Activated naive CD8-positive, alpha-beta T cell (primary cell): ENCODE results near the gene CRTC1.

ENCODE experiments used
- H3K27ac Mint-ChIP-seq: one replicate; pipeline ENCODE4 v1.8.0; 2021; ENCODE audit warnings: mixed read lengths
- H3K27me3 Mint-ChIP-seq: one replicate; pipeline ENCODE4 v1.8.0; 2021; ENCODE audit warnings: mixed read lengths
- H3K36me3 Mint-ChIP-seq: one replicate; pipeline ENCODE4 v1.8.0; 2021; ENCODE audit warnings: mixed read lengths
- H3K4me1 Mint-ChIP-seq: one replicate; pipeline ENCODE4 v1.8.0; 2021; ENCODE audit warnings: low read depth, mixed read lengths
- H3K4me3 Mint-ChIP-seq: one replicate; pipeline ENCODE4 v1.8.0; 2021; ENCODE audit warnings: mild to moderate bottlenecking, mixed read lengths
- H3K9me3 Mint-ChIP-seq: one replicate; pipeline ENCODE4 v1.8.0; 2021; ENCODE audit warnings: low read depth, mixed read lengths

The CRTC1 gene

DNA sequence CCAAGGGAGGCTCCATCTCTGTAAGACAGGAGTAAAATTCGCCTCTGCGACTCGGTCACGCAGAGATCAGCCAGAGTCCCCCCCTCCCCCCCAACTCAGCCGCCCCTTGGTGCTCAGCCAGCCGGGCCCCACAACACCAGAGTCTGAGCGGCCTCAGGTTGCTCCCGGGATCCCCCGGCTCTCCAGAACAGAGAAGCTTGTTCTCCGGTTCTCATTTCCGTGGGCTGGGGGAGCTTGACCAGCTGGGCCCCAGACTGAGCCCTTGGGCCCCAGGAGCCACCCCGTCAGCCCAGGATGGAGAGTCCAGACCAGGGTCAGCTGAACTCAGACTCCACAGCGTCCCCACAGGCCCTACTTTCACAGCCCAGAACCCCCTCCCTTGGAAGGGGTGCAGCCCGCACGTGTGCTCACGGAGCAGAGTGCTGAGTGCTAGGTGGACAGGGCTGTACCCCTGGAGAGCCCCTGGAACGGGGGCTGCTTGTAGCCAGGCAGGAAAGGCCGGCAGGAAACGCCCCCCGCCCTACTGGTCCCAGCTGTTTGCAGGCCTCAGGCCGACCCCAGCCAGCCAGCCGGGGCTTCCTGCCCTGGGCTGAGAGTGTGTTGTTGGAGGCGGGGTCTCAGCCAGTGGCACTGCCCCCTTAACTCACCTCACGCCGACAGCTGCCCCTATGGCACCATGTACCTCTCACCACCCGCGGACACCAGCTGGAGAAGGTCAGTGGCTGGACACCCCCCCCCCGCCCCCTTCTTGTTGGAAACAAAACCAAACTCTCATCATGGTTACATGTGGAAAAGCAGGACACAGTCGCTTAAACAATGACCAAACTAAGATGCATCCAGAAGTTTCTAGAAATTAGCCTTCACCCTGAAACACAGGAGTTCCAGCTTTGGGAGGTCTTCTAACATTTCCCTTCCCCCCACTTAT is 63.2 kb downstream of the CRTC1 start:
- Mint-ChIP-seq H3K36me3 (peaks cover 2% of the 10 kb centered on the region), H3K27ac (no peak overlapping the region), H3K4me1 (no peaks in the 10 kb centered on the region), H3K9me3 (no peaks in the 10 kb centered on the region), H3K4me3 (no peak overlapping the region), H3K27me3 (no peaks in the 10 kb centered on the region)

GRCh38 chr19:18749362-18750231 is 66.1 kb downstream of the CRTC1 start:
- no peak overlapping the region for H3K4me3 Mint-ChIP-seq
- H3K27me3 Mint-ChIP-seq = no peaks in the 10 kb centered on the region

GRCh38 chr19:18750295-18750970 is 67.0 kb downstream of the CRTC1 start:
- Mint-ChIP-seq H3K27ac (no peak overlapping the region), H3K27me3 (no peaks in the 10 kb centered on the region), H3K36me3 (peaks cover 8% of the 10 kb centered on the region), H3K9me3 (no peaks in the 10 kb centered on the region), H3K4me1 (no peaks in the 10 kb centered on the region), H3K4me3 (no peak overlapping the region)

More at GRCh38 chr19:18749362-18750231, 66.1 kb downstream of the CRTC1 start:
- Mint-ChIP-seq H3K9me3 (no peaks in the 10 kb centered on the region), H3K4me1 (no peaks in the 10 kb centered on the region), H3K36me3 (peaks cover 8% of the 10 kb centered on the region), H3K27ac (no peak overlapping the region)

DNA sequence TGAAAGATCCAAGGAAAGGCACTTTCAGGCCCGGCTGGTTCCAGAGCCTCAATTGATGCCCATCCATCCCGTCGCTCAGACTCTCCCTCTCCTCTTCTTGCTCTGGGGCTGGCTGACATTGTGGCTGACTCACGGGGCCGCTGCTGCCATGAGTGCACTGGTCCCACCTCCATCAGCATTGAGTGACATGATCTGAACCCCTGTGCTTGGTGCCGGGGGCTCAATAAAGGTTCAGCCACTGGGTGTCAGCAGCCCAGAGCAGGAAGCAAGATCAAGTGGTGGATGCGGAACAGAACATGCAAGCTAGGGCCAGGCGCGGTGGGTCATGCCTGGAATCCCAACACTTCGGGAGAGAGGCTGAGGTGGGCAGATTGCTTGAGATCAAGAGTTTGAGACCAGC is 68.1 kb downstream of the CRTC1 start:
- H3K4me3 Mint-ChIP-seq = no peak overlapping the region
- no peaks in the 10 kb centered on the region for H3K9me3 Mint-ChIP-seq
- H3K36me3 Mint-ChIP-seq = peaks cover 8% of the 10 kb centered on the region
- H3K27ac Mint-ChIP-seq = no peak overlapping the region
- no peaks in the 10 kb centered on the region for H3K27me3 Mint-ChIP-seq
- no peaks in the 10 kb centered on the region for H3K4me1 Mint-ChIP-seq

DNA sequence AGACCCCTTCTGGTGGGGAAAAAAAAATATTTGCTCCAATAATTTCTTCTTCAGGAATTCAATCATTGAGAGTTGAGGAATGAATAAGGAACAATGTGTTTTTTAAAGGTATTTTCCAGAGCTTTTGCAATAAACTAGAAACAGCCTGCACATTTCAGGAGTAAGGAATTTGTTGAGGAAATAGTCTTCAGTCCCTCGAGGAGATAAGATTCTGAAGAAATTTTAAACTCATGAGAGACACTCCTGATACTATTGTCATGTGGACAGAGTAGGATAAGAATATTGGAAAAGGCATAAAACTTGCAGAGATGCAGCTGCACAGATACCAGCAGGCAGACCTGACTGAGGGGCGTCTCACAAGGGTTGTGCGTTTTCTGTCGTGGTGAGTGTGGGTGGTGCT is 71.0 kb downstream of the CRTC1 start:
- H3K36me3 Mint-ChIP-seq = peaks cover 8% of the 10 kb centered on the region
- H3K9me3 Mint-ChIP-seq = no peaks in the 10 kb centered on the region
- H3K27ac Mint-ChIP-seq = no peak overlapping the region
- no peaks in the 10 kb centered on the region for H3K27me3 Mint-ChIP-seq
- no peak overlapping the region for H3K4me3 Mint-ChIP-seq
- no peaks in the 10 kb centered on the region for H3K4me1 Mint-ChIP-seq

- peaks cover 5% of the 10 kb centered on the region for H3K36me3 Mint-ChIP-seq
- H3K27ac Mint-ChIP-seq = no peak overlapping the region
- no peaks in the 10 kb centered on the region for H3K9me3 Mint-ChIP-seq
- no peaks in the 10 kb centered on the region for H3K4me1 Mint-ChIP-seq
- H3K4me3 Mint-ChIP-seq = no peak overlapping the region
- H3K27me3 Mint-ChIP-seq = no peaks in the 10 kb centered on the region
Measured at GRCh38 chr19:18756896-18757295, 73.4 kb downstream of the CRTC1 start.

- H3K36me3 Mint-ChIP-seq = no peaks in the 10 kb centered on the region
- H3K9me3 Mint-ChIP-seq = no peaks in the 10 kb centered on the region
- H3K4me3 Mint-ChIP-seq = no peak overlapping the region
- no peaks in the 10 kb centered on the region for H3K27me3 Mint-ChIP-seq
- H3K4me1 Mint-ChIP-seq = no peaks in the 10 kb centered on the region
- H3K27ac Mint-ChIP-seq = no peak overlapping the region
Measured at GRCh38 chr19:18759304-18759994, 76.0 kb downstream of the CRTC1 start.

DNA sequence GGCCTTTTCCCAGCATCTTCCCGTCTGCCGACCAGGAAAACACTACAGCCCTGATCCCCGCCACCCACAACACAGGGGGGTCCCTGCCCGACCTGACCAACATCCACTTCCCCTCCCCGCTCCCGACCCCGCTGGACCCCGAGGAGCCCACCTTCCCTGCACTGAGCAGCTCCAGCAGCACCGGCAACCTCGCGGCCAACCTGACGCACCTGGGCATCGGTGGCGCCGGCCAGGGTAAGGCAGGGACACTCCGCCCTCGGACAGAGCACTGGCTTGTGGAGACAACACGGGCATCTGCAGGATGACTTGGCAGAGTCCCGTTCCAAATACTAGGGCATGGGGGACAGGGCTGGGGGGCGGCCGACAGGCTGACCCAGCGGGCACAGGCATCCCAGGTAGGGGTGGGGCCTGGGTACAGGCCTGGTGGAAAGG is 76.5 kb downstream of the CRTC1 start:
- no peaks in the 10 kb centered on the region for H3K36me3 Mint-ChIP-seq
- no peaks in the 10 kb centered on the region for H3K4me1 Mint-ChIP-seq
- H3K27me3 Mint-ChIP-seq = no peaks in the 10 kb centered on the region
- no peak overlapping the region for H3K4me3 Mint-ChIP-seq
- H3K9me3 Mint-ChIP-seq = no peaks in the 10 kb centered on the region
- no peak overlapping the region for H3K27ac Mint-ChIP-seq

GRCh38 chr19:18760440-18761383 is 77.2 kb downstream of the CRTC1 start:
- H3K4me1 Mint-ChIP-seq = no peaks in the 10 kb centered on the region
- H3K4me3 Mint-ChIP-seq = no peak overlapping the region
- no peaks in the 10 kb centered on the region for H3K27me3 Mint-ChIP-seq
- no peaks in the 10 kb centered on the region for H3K36me3 Mint-ChIP-seq
- H3K27ac Mint-ChIP-seq = no peak overlapping the region
- no peaks in the 10 kb centered on the region for H3K9me3 Mint-ChIP-seq

DNA sequence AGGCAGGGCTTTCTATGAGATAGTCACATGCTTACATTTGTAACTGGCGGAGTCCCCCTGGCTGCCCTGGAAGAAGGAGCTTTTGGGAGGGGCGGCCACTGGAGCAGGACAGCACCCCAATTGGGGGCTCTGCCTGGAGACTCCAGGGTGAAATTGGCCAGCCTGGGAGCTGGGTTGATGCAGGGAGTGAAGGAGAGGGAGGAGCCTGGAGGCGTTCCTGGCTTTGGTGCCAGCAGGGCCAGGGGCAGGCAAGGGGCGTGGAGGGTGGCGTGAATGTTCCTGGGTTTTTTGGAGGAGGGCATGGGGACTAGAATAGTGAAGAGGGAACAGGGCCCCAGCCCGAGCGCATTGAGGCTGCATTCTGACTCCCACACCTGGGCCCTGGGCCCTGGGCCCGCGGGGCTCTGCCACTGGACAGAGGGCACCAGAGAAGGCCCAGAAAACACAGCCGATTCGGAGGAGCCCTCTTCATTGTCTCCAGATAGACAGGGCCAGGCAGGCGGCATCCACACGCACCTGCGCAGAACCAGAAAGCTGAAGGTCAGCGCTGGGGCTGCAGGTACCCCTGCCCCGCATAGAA is 78.1 kb downstream of the CRTC1 start:
- Mint-ChIP-seq H3K27ac (no peak overlapping the region), H3K9me3 (no peaks in the 10 kb centered on the region), H3K4me3 (no peak overlapping the region), H3K27me3 (no peaks in the 10 kb centered on the region), H3K4me1 (no peaks in the 10 kb centered on the region), H3K36me3 (no peaks in the 10 kb centered on the region)

- H3K27me3 Mint-ChIP-seq = no peaks in the 10 kb centered on the region
- H3K36me3 Mint-ChIP-seq = no peaks in the 10 kb centered on the region
- H3K27ac Mint-ChIP-seq = no peak overlapping the region
- no peaks in the 10 kb centered on the region for H3K9me3 Mint-ChIP-seq
- no peak overlapping the region for H3K4me3 Mint-ChIP-seq
- no peaks in the 10 kb centered on the region for H3K4me1 Mint-ChIP-seq
Measured at GRCh38 chr19:18762125-18763023, 78.9 kb downstream of the CRTC1 start.

GRCh38 chr19:18763674-18764590 is 80.5 kb downstream of the CRTC1 start:
- H3K4me1 Mint-ChIP-seq = no peaks in the 10 kb centered on the region
- H3K27ac Mint-ChIP-seq = no peak overlapping the region
- no peaks in the 10 kb centered on the region for H3K27me3 Mint-ChIP-seq
- H3K4me3 Mint-ChIP-seq = no peak overlapping the region
- H3K9me3 Mint-ChIP-seq = no peaks in the 10 kb centered on the region
- H3K36me3 Mint-ChIP-seq = no peaks in the 10 kb centered on the region
